ENCODE measurements around the gene PROB1.
"Not testable (repeated sequence)": the region's sequence is repeated elsewhere in the genome, so short reads cannot be mapped to it uniquely, and the experiment has no call there.

The PROB1 gene

DNA sequence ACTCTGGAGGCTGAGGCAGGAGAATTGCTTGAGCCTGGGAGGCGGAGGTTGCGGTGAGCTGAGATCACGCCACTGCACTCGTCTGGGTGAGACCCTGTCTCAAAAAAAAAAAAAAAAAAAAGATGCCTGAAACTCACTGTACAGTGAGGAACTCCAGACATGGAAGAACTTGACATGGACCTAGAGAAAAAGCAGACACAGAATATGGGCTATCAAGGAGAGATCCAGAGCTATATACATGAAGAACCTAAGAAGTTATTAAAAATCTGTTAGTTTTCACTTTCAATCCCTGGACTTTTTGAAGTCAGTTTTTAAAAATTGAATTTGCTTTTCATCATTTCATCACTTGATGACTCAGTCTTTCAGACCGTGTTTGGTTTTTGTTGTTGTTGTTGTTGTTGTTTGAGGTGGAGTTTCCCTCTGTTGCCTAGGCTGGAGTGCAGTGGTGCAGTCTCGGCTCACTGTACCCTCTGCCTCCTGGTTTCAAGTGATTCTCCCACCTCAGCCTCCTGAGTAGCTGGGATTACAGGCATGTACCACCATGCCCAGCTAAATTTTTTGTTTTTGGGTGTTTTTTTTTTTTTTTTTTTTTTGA, 33.0 kb downstream of the PROB1 start:
- H3K27ac ChIP-seq (ENCODE audit: insufficient read depth in 1 of 2, low read depth in 1 of 2, low read length in 2 of 2, poor library complexity in 1 of 2, severe bottlenecking in 2 of 2), result no peak overlapping the region
- ChIA-PET POLR2A (no interaction called here), CTCF (interaction anchor here (0.7 to 2.4 kb wide), 6 partner anchors 10 to 29 kb away, joined by 3 to 10 read pairs (median 3); partner anchors contain the start of gene PAIP2)
- H3K4me3 ChIP-seq (ENCODE audit: control insufficient read depth in 1 of 7, extremely low read depth in 1 of 7, insufficient read depth in 4 of 7, low read depth in 2 of 7, low read length in 6 of 7), result no peak overlapping the region
- 98% methylated on average over 4 of the region's 6 CpGs for WGBS (ENCODE audit: insufficient coverage)
- H3K4me1 ChIP-seq (ENCODE audit: control extremely low read depth in 1 of 4, control insufficient read depth in 4 of 4, insufficient read depth in 4 of 4, low read length in 3 of 4), result no peaks in the 10 kb centered on the region
- no peaks in the 10 kb centered on the region for H3K9me3 ChIP-seq (ENCODE audit: control extremely low read depth in 1 of 5, control insufficient read depth in 4 of 5, insufficient read depth in 2 of 5, low read depth in 1 of 5, low read length in 4 of 5)
- H3K36me3 ChIP-seq (ENCODE audit: control insufficient read depth in 4 of 4, insufficient read depth in 4 of 4, low read length in 3 of 4), result peaks cover 11 to 45% (median 41%) of the 10 kb centered on the region in 4 experiments
- H3K27me3 ChIP-seq (replicated peaks in 2 of 5; ENCODE audit: control insufficient read depth in 4 of 5, insufficient read depth in 5 of 5, low read length in 4 of 5), result no peaks in the 10 kb centered on the region
- DNase-seq, result no peak

DNA sequence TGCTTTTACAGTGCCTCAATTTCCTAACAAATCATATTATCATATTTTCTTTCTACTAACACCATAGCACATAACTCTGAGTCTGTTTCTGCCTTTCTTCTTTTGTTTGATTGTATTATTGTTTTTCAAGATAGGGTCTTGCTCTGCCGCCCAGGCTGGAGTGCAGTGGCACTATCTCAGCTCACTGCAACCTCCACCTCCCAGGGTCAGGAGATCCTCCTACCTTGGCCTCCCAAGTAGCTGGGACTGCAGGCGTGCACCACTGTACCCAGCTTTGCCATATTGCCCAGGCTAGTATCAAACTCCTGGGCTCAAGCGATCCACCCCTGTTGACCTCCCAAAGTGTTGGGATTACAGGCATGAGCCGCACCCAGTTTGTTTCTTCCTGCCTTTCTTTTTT, 34.5 kb downstream of the PROB1 start:
- ChIA-PET POLR2A (interaction anchor here (0.7 kb wide), 1 partner anchor 11 kb away, joined by 6 read pairs; no protein-coding TSS in a partner anchor), CTCF (interaction anchor here (0.8 to 2.4 kb wide), 3 partner anchors 12 to 18 kb away, joined by 3 to 5 read pairs (median 3); partner anchors contain the start of gene PAIP2)
- WGBS (ENCODE audit: insufficient coverage), result 94% methylated on average over 3 of the region's 4 CpGs
- Histone ChIP-seq H3K27me3 (replicated peaks in 2 of 5; ENCODE audit: control insufficient read depth in 4 of 5, insufficient read depth in 5 of 5, low read length in 4 of 5) (no peaks in the 10 kb centered on the region), H3K4me1 (ENCODE audit: control extremely low read depth in 1 of 4, control insufficient read depth in 4 of 4, insufficient read depth in 4 of 4, low read length in 3 of 4) (no peaks in the 10 kb centered on the region), H3K9me3 (ENCODE audit: control extremely low read depth in 1 of 5, control insufficient read depth in 4 of 5, insufficient read depth in 2 of 5, low read depth in 1 of 5, low read length in 4 of 5) (no peaks in the 10 kb centered on the region), H3K27ac (ENCODE audit: insufficient read depth in 1 of 2, low read depth in 1 of 2, low read length in 2 of 2, poor library complexity in 1 of 2, severe bottlenecking in 2 of 2) (no peak overlapping the region), H3K36me3 (ENCODE audit: control insufficient read depth in 4 of 4, insufficient read depth in 4 of 4, low read length in 3 of 4) (peaks cover 4 to 37% (median 31%) of the 10 kb centered on the region in 4 experiments), H3K4me3 (ENCODE audit: control insufficient read depth in 1 of 7, extremely low read depth in 1 of 7, insufficient read depth in 4 of 7, low read depth in 2 of 7, low read length in 6 of 7) (no peak overlapping the region)
- no peak for DNase-seq

DNA sequence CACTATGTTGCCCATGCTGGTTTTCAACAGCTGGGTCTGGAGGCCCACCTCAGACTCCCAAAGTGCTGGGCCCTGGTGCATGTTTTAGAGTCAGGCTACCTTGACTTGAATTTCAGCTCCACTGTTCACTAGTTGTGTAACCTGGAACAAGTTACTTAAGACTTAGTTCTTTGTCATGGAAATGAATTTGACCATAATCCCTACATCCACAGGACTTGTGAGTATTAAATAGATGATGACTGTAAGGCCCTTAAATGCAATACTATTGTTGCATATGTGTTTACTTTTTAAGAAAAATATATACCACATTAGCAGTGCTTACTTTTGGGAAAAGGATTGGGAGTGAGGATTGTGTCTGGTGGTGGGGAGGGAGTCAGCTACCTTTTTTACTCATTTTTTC, 36.8 kb downstream of the PROB1 start:
- H3K4me3 ChIP-seq (ENCODE audit: control insufficient read depth in 1 of 7, extremely low read depth in 1 of 7, insufficient read depth in 4 of 7, low read depth in 2 of 7, low read length in 6 of 7), result no peak overlapping the region
- CTCF ChIA-PET, result interaction anchor here (0.6 to 1.6 kb wide), 7 partner anchors 9 to 70 kb away, joined by 3 to 4 read pairs (median 3); no protein-coding TSS in a partner anchor
- POLR2A ChIA-PET, result no interaction called here
- H3K27ac ChIP-seq (ENCODE audit: insufficient read depth in 1 of 2, low read depth in 1 of 2, low read length in 2 of 2, poor library complexity in 1 of 2, severe bottlenecking in 2 of 2), result no peak overlapping the region
- peaks cover 5 to 28% (median 22%) of the 10 kb centered on the region in 4 experiments for H3K36me3 ChIP-seq (ENCODE audit: control insufficient read depth in 4 of 4, insufficient read depth in 4 of 4, low read length in 3 of 4)
- peaks cover 0 to 6% (median 0%) of the 10 kb centered on the region in 5 experiments for H3K9me3 ChIP-seq (ENCODE audit: control extremely low read depth in 1 of 5, control insufficient read depth in 4 of 5, insufficient read depth in 2 of 5, low read depth in 1 of 5, low read length in 4 of 5)
- H3K27me3 ChIP-seq (replicated peaks in 2 of 5; ENCODE audit: control insufficient read depth in 4 of 5, insufficient read depth in 5 of 5, low read length in 4 of 5), result no peaks in the 10 kb centered on the region
- H3K4me1 ChIP-seq (ENCODE audit: control extremely low read depth in 1 of 4, control insufficient read depth in 4 of 4, insufficient read depth in 4 of 4, low read length in 3 of 4), result no peaks in the 10 kb centered on the region
- no peak for DNase-seq

GRCh38 chr5:139355900-139356299, 39.0 kb downstream of the PROB1 start:
- not testable (repeated sequence) for H3K9me3 ChIP-seq (ENCODE audit: control extremely low read depth in 1 of 5, control insufficient read depth in 4 of 5, insufficient read depth in 2 of 5, low read depth in 1 of 5, low read length in 4 of 5); DNase-seq; H3K4me3 ChIP-seq (ENCODE audit: control insufficient read depth in 1 of 7, extremely low read depth in 1 of 7, insufficient read depth in 4 of 7, low read depth in 2 of 7, low read length in 6 of 7); H3K4me1 ChIP-seq (ENCODE audit: control extremely low read depth in 1 of 4, control insufficient read depth in 4 of 4, insufficient read depth in 4 of 4, low read length in 3 of 4); H3K27me3 ChIP-seq (replicated peaks in 2 of 5; ENCODE audit: control insufficient read depth in 4 of 5, insufficient read depth in 5 of 5, low read length in 4 of 5); H3K27ac ChIP-seq (ENCODE audit: insufficient read depth in 1 of 2, low read depth in 1 of 2, low read length in 2 of 2, poor library complexity in 1 of 2, severe bottlenecking in 2 of 2)
- peaks cover 8 to 32% (median 23%) of the 10 kb centered on the region in 4 experiments for H3K36me3 ChIP-seq (ENCODE audit: control insufficient read depth in 4 of 4, insufficient read depth in 4 of 4, low read length in 3 of 4)
- WGBS (ENCODE audit: insufficient coverage), result 96% methylated on average over 7 of the region's 8 CpGs
- ChIA-PET CTCF (interaction anchor here (1.1 to 2.0 kb wide), 2 partner anchors 10 to 14 kb away, joined by 3 to 11 read pairs; partner anchors contain the start of gene PAIP2), POLR2A (interaction anchor here (1.3 kb wide), 1 partner anchor 14 kb away, joined by 4 read pairs; the partner anchor contains the start of gene PAIP2)

DNA sequence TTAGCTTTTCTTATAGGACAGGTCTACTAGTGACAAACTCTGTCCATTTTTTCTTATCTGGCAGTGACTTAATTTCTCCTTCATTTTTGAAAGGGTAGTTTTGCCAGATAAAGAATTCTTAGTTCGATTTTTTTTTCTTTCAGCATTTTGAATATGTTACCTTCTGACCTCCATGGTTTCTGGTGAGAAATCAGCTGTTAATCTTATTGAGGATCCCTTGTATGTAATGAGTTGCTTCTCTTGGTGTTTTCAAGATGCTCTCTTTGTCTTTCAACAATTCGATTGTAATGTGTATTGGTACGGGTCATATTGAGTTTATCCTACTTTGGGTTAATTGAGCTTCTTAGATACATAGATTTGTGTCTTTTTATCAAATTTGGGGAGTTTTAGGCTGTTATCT, 40.7 kb downstream of the PROB1 start:
- no peaks in the 10 kb centered on the region for H3K4me1 ChIP-seq (ENCODE audit: control extremely low read depth in 1 of 4, control insufficient read depth in 4 of 4, insufficient read depth in 4 of 4, low read length in 3 of 4)
- POLR2A ChIA-PET, result interaction anchor here (1.8 kb wide), 1 partner anchor 12 kb away, joined by 5 read pairs; the partner anchor contains the start of gene PAIP2
- no peak for DNase-seq
- 100% methylated on average over 3 of the region's 3 CpGs for WGBS (ENCODE audit: insufficient coverage)
- H3K4me3 ChIP-seq (ENCODE audit: control insufficient read depth in 1 of 7, extremely low read depth in 1 of 7, insufficient read depth in 4 of 7, low read depth in 2 of 7, low read length in 6 of 7), result no peak overlapping the region
- no peak overlapping the region for H3K27ac ChIP-seq (ENCODE audit: insufficient read depth in 1 of 2, low read depth in 1 of 2, low read length in 2 of 2, poor library complexity in 1 of 2, severe bottlenecking in 2 of 2)
- H3K27me3 ChIP-seq (replicated peaks in 2 of 5; ENCODE audit: control insufficient read depth in 4 of 5, insufficient read depth in 5 of 5, low read length in 4 of 5), result no peaks in the 10 kb centered on the region
- CTCF ChIA-PET, result interaction anchor here (1.2 to 3.2 kb wide), 4 partner anchors 10 to 33 kb away, joined by 3 to 18 read pairs (median 7); partner anchors contain the start of gene PAIP2
- H3K9me3 ChIP-seq (ENCODE audit: control extremely low read depth in 1 of 5, control insufficient read depth in 4 of 5, insufficient read depth in 2 of 5, low read depth in 1 of 5, low read length in 4 of 5), result peaks cover 0 to 6% (median 0%) of the 10 kb centered on the region in 5 experiments
- peaks cover 8 to 31% (median 23%) of the 10 kb centered on the region in 4 experiments for H3K36me3 ChIP-seq (ENCODE audit: control insufficient read depth in 4 of 4, insufficient read depth in 4 of 4, low read length in 3 of 4)

DNA sequence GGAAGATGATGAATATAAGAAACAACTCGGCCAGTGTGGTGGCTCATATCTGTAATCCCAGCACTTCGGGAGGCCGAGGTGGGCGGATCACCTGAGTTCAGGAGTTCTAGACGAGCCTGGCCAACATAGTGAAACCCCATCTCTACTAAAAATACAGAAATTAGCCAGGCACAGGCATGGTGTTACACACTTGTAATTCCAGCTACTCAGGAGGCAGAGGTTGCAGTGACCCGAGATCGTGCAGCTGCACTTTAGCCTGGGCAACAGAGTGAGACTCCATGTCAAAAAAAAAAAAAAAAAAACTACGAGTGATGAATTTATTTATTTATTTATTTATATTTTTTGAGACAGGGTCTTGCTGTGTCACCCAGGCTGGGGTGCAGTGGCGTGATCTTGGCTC, 47.0 kb downstream of the PROB1 start:
- CTCF ChIA-PET, result interaction anchor here (0.7 to 1.0 kb wide), 2 partner anchors 50 to 52 kb away, joined by 3 read pairs; no protein-coding TSS in a partner anchor
- POLR2A ChIA-PET; H3K27me3 ChIP-seq (replicated peaks in 2 of 5; ENCODE audit: control insufficient read depth in 4 of 5, insufficient read depth in 5 of 5, low read length in 4 of 5); DNase-seq; H3K27ac ChIP-seq (ENCODE audit: insufficient read depth in 1 of 2, low read depth in 1 of 2, low read length in 2 of 2, poor library complexity in 1 of 2, severe bottlenecking in 2 of 2); H3K9me3 ChIP-seq (ENCODE audit: control extremely low read depth in 1 of 5, control insufficient read depth in 4 of 5, insufficient read depth in 2 of 5, low read depth in 1 of 5, low read length in 4 of 5); H3K4me3 ChIP-seq (ENCODE audit: control insufficient read depth in 1 of 7, extremely low read depth in 1 of 7, insufficient read depth in 4 of 7, low read depth in 2 of 7, low read length in 6 of 7): not testable (repeated sequence)
- Histone ChIP-seq H3K4me1 (ENCODE audit: control extremely low read depth in 1 of 4, control insufficient read depth in 4 of 4, insufficient read depth in 4 of 4, low read length in 3 of 4) (peaks cover 7 to 16% (median 13%) of the 10 kb centered on the region in 4 experiments), H3K36me3 (ENCODE audit: control insufficient read depth in 4 of 4, insufficient read depth in 4 of 4, low read length in 3 of 4) (peaks cover 5 to 21% (median 8%) of the 10 kb centered on the region in 4 experiments)
- WGBS (ENCODE audit: insufficient coverage), result 96% methylated on average over 5 of the region's 9 CpGs

- H3K27ac ChIP-seq (ENCODE audit: insufficient read depth in 1 of 2, low read depth in 1 of 2, low read length in 2 of 2, poor library complexity in 1 of 2, severe bottlenecking in 2 of 2); POLR2A ChIA-PET; H3K4me3 ChIP-seq (ENCODE audit: control insufficient read depth in 1 of 7, extremely low read depth in 1 of 7, insufficient read depth in 4 of 7, low read depth in 2 of 7, low read length in 6 of 7); CTCF ChIA-PET; H3K27me3 ChIP-seq (replicated peaks in 2 of 5; ENCODE audit: control insufficient read depth in 4 of 5, insufficient read depth in 5 of 5, low read length in 4 of 5); DNase-seq; H3K9me3 ChIP-seq (ENCODE audit: control extremely low read depth in 1 of 5, control insufficient read depth in 4 of 5, insufficient read depth in 2 of 5, low read depth in 1 of 5, low read length in 4 of 5): not testable (repeated sequence)
- Histone ChIP-seq H3K36me3 (ENCODE audit: control insufficient read depth in 4 of 4, insufficient read depth in 4 of 4, low read length in 3 of 4) (peaks cover 4 to 18% (median 5%) of the 10 kb centered on the region in 4 experiments), H3K4me1 (ENCODE audit: control extremely low read depth in 1 of 4, control insufficient read depth in 4 of 4, insufficient read depth in 4 of 4, low read length in 3 of 4) (peaks cover 11 to 33% (median 24%) of the 10 kb centered on the region in 4 experiments)
- 97% methylated on average over 7 of the region's 8 CpGs for WGBS (ENCODE audit: insufficient coverage)
These were observed 49.5 kb downstream of the PROB1 start for GRCh38 chr5:139345442-139345841.

Measured in common myeloid progenitor, CD34-positive (primary cell).